NOMO-1 treated with DMSO at 0.1 percent for 48 hours (cell line): ENCODE results near the gene KLK5.

Experiments
- DNase-seq: peaks from one replicate; lab custom pipeline; 2025; ENCODE audit not compliant: unreplicated experiment; lab: John Stamatoyannopoulos, UW

Gene KLK5

GRCh38 chr19:50969413-50969760 lies 16.5 kb upstream of the KLK5 start, which contains the start of gene KLK6:
Gene KLK6 (minus strand): TSS chr19:50969591. CDS start chr19:50968104, 1,487 bp downstream.
- no peak for DNase-seq

DNA sequence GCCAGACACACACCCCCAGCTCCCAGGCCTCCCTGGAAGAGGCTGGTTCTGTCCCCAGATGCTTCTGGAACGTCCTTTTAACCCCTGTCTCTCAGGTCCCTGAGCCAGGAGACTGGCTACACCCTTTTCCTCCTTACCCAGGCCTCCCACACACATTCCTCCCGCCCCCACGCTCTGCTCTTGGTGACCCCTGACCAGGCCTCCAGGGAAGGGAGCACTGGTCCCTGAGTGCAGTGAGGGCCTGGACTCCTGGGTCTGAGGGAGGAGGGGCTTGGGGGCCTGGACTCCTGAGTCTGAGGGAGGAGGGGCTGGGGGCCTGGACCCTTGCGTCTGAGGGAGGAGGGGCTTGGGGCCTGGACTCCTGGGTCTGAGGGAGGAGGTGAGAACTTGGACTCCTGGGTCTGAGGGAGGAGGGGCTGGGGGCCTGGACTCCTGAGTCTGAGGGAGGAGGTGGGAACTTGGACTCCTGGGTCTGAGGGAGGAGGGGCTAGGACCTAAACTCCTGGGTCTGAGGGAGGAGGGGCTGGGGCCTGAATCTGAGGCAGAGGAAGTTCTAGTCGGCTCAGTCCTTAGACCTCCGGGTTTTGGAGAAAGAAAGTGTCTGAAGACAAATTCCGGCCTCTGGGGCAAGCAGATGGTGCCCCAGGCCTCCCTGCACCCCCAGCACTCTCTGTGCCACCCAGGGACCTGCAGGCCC lies 16.0 kb upstream of the KLK5 start:
- DNase-seq = no peak

DNA sequence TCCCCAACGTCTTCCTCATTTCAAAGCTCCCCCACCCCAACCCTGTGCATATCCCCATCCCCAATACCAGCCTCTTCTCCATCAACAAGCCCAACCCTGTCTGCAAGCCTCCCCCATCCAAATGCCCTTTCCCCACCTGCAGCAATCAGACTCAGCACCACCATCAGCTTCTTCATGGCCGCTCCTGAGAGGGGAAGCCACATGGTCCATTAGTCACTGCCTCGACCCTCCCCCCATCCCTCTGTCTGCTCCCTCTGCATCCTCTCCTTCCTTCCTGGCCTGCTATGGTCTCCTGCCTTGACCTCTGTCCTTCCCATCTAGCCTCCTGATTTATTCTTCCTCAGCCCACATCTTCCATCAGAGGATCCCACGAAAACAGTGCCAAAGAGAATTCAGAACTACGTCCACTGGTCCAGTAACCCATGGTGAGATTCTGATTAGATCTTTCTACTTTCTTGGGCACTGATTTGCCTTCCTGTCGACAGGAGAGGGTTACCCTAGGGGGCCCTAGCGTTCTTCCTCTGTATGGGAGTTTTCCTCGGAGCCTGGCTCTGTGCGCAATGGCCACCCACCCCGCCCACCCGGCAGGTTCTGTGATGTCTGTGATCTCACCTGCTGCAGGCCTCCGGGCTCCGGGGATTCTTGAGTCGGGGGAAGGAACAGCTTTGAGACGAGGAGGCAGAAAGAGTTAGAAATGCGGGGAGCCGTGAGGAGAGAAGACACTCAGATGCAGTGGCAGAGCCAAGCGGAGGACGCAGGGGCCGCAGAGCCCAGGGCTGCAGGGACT lies 15.3 kb upstream of the KLK5 start:
- DNase-seq = no peak

GRCh38 chr19:50964266-50964665 lies 11.4 kb upstream of the KLK5 start:
- no peak for DNase-seq

GRCh38 chr19:50963381-50963780 lies 10.5 kb upstream of the KLK5 start:
- no peak for DNase-seq

- DNase-seq = no peak
Measured at GRCh38 chr19:50962245-50962644, 9.4 kb upstream of the KLK5 start.

DNA sequence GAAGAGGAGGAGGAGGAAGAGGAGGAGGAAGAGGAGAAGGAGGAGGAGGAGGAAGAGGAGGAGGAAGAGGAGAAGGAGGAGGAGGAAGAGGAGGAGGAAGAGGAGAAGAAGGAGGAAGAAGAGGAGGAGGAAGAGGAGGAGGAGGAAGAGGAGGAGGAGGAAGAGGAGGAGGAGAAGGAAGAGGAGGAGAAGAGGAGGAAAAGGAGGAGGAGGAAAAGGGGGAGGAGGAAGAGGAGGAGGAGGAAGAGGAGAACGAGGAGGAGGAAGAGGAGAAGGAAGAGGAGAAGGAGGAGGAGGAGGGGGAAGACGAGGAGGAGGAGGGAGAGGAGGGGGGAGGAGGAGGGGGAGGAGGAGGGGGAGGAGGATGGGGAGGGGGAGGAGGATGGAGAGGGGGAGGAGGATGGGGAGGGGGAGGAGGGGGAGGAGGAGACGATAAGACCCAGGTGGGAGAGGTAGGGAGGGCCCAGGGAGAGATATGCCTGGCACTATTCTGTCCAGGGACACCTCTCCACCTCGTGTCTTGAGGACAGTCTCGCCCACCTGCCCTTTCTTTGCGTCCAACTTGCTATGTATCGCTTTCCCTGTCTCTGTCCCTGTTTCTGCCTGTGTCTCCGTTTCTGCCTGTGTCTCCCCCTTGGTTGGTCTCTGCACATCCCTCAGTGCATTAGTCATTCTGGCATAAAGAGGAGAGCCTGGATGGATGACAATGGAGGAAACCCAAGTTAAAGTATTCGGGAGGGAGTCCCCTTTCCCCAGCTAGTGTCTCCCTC lies 7.1 kb upstream of the KLK5 start:
- DNase-seq = no peak

- no peak for DNase-seq
Measured at GRCh38 chr19:50957587-50957986, 4.7 kb upstream of the KLK5 start.

DNA sequence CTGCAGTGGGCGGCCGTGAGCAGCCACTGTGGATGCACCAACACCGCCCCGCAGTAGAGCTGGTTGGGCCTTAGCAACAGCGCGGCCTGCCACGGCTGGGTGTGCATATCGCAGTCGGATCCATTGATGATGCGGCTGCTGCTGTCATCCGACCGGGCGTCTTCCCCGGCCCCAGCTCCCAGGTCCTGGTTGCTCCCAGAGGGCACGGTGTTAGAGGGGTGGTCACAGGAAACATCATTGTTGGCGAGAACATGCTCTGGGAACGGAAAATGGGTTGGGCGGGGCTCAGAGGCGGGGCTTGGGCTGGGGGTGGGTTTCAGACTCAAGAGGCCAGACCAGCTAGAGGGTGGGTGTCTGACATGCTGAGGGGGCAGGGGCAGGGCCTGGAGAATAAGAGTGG lies 3.0 kb downstream of the KLK5 start:
- no peak for DNase-seq

DNA sequence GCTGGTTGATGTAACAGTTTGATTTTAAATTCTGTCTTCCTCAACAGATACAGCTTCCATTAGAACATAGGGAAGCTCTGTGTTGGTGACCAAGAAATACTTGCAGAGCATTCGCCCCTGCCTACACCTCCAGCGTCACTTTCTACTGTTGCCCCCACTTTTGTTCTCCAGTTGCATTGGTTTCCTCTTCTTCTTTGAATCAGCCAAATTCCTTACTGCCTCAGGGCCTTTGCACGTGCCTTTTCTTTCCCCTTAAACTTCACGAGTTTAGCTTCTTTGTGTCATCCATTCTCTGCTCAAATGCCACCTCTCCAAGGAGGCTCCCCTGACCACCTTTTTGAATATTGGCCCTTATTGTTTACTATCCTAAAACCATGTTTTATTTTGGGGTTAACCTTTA lies 5.7 kb downstream of the KLK5 start:
- DNase-seq = no peak

- DNase-seq = no peak
Measured at GRCh38 chr19:50944795-50945194, 8.0 kb downstream of the KLK5 start.

- no peak for DNase-seq
Measured at GRCh38 chr19:50943074-50943828, 9.6 kb downstream of the KLK5 start.

DNA sequence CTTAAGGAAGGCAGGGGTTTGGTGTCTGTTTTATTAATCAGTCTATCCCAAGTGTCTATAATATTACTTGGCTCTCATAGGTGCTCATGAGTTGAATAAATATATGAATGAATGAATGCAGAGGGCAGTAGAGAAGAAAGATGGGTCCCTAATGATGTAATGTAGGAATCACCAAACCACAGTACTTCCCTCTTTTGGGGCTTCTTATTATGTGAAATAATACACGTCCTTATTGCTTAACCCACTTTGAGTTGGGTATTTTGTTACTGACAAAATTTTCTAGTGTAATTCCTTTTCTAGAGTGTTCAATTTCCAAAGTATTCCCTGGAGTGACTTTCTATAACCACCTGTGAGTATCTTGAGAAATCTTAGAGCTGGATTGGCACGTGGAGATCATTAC lies 13.2 kb downstream of the KLK5 start:
- no peak for DNase-seq

GRCh38 chr19:50933640-50934039 lies 19.2 kb downstream of the KLK5 start:
- DNase-seq = no peak

DNA sequence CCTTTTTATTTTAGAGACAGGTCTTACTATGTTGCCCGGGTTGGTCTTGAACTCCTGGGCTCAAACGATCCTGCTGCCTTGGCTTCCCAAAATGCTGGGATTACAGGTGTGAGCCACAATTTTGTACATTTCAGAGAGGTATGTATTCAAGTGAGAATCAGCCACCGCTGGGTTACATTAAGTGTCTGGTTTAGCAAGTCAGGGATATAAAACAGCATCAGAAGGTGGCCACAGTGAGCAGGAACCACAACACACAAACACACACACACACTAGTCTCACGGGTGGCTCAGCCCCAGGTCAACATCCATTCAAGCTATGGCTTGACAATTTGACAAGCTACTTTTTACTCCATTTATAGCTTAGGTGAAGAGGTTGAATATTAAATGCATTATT lies 20.2 kb downstream of the KLK5 start:
- no peak for DNase-seq

DNA sequence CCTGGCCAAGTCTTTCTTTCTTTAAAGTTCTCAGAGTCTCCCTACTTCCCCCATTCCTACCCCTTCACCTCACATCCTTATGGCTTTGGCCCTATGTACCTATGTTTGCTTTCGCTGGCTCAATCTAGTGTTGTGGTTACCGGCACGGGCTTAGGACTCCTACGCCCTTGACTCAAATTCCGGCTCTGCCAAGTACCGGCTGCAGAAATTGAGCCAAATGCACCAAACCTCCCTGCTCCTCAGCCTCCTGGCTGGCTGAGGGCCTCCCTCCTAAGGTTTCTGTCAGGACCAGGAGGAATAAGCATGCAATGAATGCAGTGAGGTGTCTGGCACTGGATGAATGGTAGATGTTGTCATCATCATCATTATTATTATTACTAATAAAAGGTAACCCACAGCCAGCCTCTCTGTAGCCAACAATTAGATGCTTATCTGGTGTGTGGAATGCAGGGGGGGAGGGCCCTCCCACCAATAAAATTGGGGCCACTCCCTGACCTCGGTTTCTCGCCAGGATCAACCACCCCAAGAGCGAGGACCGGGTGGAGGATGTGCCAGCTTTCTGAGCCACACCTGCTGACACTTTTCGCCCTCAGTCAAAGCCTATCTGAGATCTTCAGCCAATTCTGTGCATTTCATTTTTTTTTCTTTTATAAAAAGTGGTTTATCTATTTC lies 20.7 kb downstream of the KLK5 start:
- DNase-seq = no peak

- DNase-seq = no peak
Measured at GRCh38 chr19:50931023-50931422, 21.8 kb downstream of the KLK5 start.

DNA sequence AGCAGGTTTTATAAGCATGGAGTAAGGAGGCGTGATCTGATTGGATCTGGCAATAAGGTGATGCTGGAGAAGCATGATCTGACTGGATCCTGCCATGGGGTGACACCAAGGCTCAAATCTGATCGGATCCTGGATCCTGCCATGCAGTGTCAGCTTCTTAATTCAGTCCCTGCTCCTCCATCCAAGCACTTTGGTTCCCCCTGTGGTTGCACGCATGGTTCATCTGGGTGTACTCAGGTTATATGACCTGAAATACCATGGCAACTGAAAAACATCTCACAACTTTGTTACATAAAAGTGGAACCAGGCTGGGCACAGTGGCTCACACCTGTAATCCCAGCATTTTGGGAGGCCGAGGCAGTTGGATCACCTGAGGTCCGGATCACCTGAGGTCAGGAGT lies 24.0 kb downstream of the KLK5 start:
- no peak for DNase-seq

DNA sequence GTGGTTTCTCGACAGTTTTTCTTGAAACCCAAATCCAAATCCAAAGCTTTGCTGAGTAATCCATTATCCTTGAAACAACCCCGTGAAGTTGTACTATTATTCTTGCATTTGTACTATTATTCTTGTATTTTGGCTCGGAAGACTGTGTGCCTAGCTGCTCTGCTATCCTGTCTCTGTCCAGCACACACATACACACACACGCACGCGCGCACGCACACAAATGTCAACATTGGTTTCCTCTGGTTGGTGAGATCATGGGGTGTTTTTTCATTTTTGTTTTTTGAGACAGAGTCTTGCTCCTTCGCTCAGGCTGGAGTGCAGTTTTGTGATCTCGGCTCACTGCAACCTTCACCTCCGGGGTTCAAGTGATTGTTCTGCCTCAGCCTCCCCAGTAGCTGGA lies 26.7 kb downstream of the KLK5 start:
- DNase-seq = no peak

GRCh38 chr19:50925734-50926133 lies 27.1 kb downstream of the KLK5 start:
- no peak for DNase-seq

DNA sequence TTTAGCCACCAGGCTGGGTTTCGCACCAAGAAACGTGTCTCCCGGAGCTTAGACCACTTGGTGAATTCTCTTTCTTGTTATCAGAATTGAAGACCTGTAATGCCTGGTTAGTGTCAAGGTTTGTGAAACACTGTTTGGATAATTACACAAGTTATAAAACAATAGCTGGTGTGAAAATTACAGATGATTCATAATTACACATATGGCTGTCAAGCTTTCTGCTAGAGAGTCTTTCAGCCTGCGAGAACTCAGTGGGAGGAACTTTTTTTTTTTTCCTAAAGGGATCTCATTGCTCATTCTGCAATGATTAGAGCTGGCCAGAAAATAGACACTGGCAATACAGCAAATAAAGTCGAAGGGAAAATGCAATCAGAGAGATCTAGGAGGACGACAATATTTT lies 28.3 kb downstream of the KLK5 start:
- DNase-seq = no peak
